GM10248 (cell line): ENCODE measurements around the gene PLCB4.

Source experiments
- CTCF ChIA-PET: fragments of 300-600 bp; sonication (Branson Sonifier 250); formaldehyde crosslinking; extraction: SDS; loops from one replicate; lab custom pipeline; 2021; ENCODE audit warnings: antibody characterized with exemption; lab: Yijun Ruan, JAX
- POLR2A ChIA-PET: fragments of 350-650 bp; sonication (Branson Sonifier 250); formaldehyde crosslinking; extraction: SDS; loops from one replicate; lab custom pipeline; 2020; ENCODE audit warnings: antibody characterized with exemption; lab: Yijun Ruan, JAX
- DNase-seq: peaks from one replicate; pipeline ENCODE4 v3.0.0; 2012; ENCODE audit errors: extremely low spot score
- CTCF ChIP-seq: IDR thresholded peaks from 2 replicates; pipeline ENCODE4 v1.5.1; 2012; ENCODE audit warnings: mild to moderate bottlenecking, low read depth; ENCODE audit errors: extremely low read depth, missing control alignments, control extremely low read depth

PLCB4 gene

GRCh38 chr20:9302091-9302462 is 233.2 kb downstream of the PLCB4 start:
- no peak for DNase-seq
- TF ChIP-seq CTCF = no peak
- ChIA-PET POLR2A (no interaction called here), CTCF (no interaction called here)

- ChIA-PET POLR2A (no interaction called here), CTCF (interaction anchor here (1.5 kb wide), 1 partner anchor 9 kb away, joined by 3 read pairs; no protein-coding TSS in a partner anchor)
- no peak for DNase-seq
- TF ChIP-seq CTCF = no peak
Measured at GRCh38 chr20:9306521-9306920, 237.6 kb downstream of the PLCB4 start.

- CTCF ChIA-PET = no interaction called here
- DNase-seq = no peak
- TF ChIP-seq CTCF = no peak
- POLR2A ChIA-PET = no interaction called here
Measured at GRCh38 chr20:9308056-9308455, 239.2 kb downstream of the PLCB4 start.

- DNase-seq = no peak
- ChIA-PET CTCF (no interaction called here), POLR2A (no interaction called here)
- TF ChIP-seq CTCF = no peak
Measured at GRCh38 chr20:9311132-9311531, 242.2 kb downstream of the PLCB4 start.

- CTCF ChIA-PET = no interaction called here
- POLR2A ChIA-PET = no interaction called here
- DNase-seq = no peak
- TF ChIP-seq CTCF = no peak
Measured at GRCh38 chr20:9319687-9320384, 250.9 kb downstream of the PLCB4 start.

GRCh38 chr20:9321007-9321406 is 252.1 kb downstream of the PLCB4 start:
- no peak for TF ChIP-seq CTCF
- no peak for DNase-seq
- CTCF ChIA-PET = interaction anchor here (1.2 kb wide), 1 partner anchor 10 kb away, joined by 3 read pairs; no protein-coding TSS in a partner anchor
- POLR2A ChIA-PET = no interaction called here
